AG04449 (cell line): ENCODE measurements around the gene LCP2.

ENCODE experiments used
- CTCF ChIA-PET: fragments of 350-600 bp; formaldehyde crosslinking; extraction: SDS; loops from one replicate; lab custom pipeline; 2021; ENCODE audit warnings: antibody characterized with exemption; lab: Yijun Ruan, JAX
- POLR2A ChIA-PET: fragments of 400-600, 350-600 bp; formaldehyde crosslinking; extraction: SDS; loops from one replicate; lab custom pipeline; 2020; ENCODE audit warnings: antibody characterized with exemption, inconsistent platforms; lab: Yijun Ruan, JAX
- DNase-seq: peaks from one replicate; pipeline ENCODE4 v3.0.0-alpha.2; 2010; ENCODE audit warnings: low read depth, low spot score
- H3K4me3 ChIP-seq: 2 replicates; pipeline ENCODE4 v1.5.1; 2011; ENCODE audit warnings: low read depth, mild to moderate bottlenecking, control low read depth, low read length
- TF ChIP-seq, protein P1 (sequence below): IDR thresholded peaks from one replicate; pipeline ENCODE4 v1.5.1; 2011; ENCODE audit warnings: mild to moderate bottlenecking, moderate library complexity, low read length, control low read depth, inconsistent platforms; ENCODE audit not compliant: insufficient read depth; ENCODE audit errors: missing control alignments

Gene LCP2

DNA sequence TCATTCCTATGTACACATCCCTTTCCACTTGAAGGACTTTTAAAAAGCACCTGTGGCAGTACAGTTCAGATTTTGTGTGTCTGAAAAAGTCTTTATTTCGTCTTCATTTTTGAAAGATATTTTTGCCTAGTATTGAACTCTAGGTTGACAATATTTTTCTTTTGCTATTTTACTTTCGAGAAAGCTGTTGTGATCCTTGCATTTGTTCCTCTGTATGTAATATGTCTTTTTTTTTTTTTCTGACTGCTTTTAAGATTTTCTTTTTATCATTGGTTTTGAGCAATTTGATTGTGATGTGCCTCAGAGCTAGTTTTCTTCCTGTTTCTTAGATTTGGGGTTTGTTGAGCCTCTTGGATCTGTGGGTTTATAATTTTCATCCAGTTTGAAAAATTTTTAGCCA, 13.3 kb downstream of the LCP2 start:
- H3K4me3 ChIP-seq, result no peak overlapping the region
- CTCF ChIA-PET, result interaction anchor here (0.8 kb wide), 1 partner anchor 17 kb away, joined by 3 read pairs; no protein-coding TSS in a partner anchor
- DNase-seq, result no peak
- TF ChIP-seq, protein P1, sequence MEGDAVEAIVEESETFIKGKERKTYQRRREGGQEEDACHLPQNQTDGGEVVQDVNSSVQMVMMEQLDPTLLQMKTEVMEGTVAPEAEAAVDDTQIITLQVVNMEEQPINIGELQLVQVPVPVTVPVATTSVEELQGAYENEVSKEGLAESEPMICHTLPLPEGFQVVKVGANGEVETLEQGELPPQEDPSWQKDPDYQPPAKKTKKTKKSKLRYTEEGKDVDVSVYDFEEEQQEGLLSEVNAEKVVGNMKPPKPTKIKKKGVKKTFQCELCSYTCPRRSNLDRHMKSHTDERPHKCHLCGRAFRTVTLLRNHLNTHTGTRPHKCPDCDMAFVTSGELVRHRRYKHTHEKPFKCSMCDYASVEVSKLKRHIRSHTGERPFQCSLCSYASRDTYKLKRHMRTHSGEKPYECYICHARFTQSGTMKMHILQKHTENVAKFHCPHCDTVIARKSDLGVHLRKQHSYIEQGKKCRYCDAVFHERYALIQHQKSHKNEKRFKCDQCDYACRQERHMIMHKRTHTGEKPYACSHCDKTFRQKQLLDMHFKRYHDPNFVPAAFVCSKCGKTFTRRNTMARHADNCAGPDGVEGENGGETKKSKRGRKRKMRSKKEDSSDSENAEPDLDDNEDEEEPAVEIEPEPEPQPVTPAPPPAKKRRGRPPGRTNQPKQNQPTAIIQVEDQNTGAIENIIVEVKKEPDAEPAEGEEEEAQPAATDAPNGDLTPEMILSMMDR, result no peak
- POLR2A ChIA-PET, result no interaction called here

DNA sequence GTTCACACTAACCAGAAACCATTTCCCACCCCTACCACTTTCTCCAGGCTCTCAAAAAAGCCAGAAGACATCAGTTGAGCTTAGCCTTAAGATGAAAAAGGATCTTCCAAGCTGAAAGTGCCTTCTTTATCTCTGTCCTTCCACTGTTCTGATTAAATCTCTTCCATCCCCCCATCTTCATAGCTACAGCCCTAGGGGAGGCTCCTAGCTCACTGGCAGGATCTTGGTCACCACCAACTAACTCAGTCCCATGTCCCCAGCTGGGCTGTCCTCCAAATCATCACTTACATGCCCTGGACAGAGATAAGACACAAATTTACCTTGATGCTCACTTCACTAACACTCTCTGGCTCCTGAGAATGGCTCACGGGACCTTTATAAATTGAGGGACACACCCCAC, 14.3 kb downstream of the LCP2 start:
- ChIA-PET POLR2A (no interaction called here), CTCF (interaction anchor here (0.8 to 1.4 kb wide), 2 partner anchors 12 to 16 kb away, joined by 3 to 4 read pairs; no protein-coding TSS in a partner anchor)
- DNase-seq, result no peak
- H3K4me3 ChIP-seq, result no peak overlapping the region
- TF ChIP-seq, protein P1, result no peak

DNA sequence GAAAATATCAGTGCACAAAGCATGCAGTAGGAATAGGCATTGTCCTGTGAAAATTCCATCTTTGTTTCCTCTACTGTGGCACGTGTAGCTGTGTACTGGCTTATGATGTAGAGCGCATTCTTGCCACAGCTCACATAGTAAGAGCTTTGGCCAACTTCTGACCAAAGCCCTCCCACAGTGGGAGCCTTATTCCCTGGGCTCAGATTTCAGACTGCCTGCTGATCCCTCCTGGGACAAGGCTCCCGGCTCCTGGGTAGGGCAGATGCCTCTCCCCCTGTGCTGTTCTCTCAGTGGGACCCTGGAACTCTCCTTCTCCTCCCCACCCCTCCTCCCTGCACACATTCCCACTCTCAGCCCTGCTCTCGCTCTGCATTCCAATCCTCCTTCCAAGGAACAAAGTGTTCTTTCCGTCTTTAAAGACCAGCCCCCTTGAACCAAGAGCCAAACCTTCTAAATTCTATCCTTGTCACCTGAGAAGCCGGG, 17.5 kb downstream of the LCP2 start:
- CTCF ChIA-PET, result interaction anchor here (2.1 kb wide), 1 partner anchor 12 kb away, joined by 11 read pairs; no protein-coding TSS in a partner anchor

DNA sequence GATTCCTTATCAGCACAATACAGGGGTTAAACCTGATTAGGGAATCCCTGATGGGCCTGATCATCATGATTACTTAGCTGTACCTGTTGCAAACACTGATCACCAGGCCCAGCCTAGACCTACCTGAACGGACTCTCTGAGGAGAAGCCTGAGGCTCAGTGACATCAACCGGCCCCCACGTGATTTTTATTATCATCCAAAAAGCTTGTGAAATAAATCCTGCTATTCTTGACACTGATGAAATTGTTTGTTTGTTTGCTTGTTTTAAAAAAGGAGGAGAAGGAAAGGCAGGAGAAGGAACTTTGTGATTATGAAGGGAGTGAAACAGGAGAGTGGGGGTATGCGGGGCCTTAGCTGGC, 18.1 kb downstream of the LCP2 start:
- POLR2A ChIA-PET, result no interaction called here
- CTCF ChIA-PET, result interaction anchor here (2.1 kb wide), 1 partner anchor 12 kb away, joined by 11 read pairs; no protein-coding TSS in a partner anchor
- H3K4me3 ChIP-seq, result no peak overlapping the region
- no peak for DNase-seq
- TF ChIP-seq, protein P1, result no peak

More for the DNA sequence above, 17.5 kb downstream of the LCP2 start:
- TF ChIP-seq, protein P1, result no peak
- no peak overlapping the region for H3K4me3 ChIP-seq
- DNase-seq, result no peak
- POLR2A ChIA-PET, result no interaction called here

DNA sequence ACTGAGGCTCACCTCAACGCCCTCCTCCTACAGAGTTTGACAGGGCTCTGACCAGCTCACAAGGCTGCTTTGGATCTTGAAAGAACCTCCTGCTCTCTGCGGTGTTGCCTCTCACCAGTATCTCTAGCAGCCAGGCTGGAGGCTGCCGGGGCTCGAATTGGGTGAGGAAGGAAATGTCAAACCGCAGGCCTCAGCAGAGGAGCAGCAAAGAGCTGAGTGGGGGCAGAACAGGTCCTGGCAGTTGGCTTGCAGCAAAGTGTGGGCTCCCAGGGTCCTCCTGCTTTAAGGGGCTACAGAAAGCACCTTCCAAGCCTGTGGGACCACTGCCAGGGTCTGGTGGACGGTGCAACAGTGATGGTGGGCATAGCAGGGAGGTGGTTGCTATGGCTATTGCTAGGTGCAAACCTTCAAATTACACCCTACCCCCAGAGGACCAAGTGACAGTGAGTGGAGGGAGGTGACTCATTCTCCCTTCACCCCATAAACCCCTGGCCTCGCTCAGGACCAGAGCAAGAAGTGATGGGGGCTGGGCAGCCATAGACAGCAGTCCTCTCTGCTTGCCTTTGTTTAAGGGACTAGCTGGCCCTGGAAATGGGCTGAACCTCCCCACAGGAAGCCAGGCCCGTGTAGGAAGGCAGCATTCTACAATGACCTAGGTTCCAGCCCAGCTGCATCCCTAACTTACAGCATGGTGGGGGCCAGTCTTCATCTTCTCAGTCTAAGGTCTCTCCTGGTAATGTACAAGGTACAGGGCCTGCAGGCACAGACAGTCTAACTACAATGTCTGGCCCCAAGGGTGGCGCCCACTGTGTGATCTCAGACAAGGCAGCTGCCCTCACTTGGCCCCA, 18.7 kb downstream of the LCP2 start:
- DNase-seq, result no peak
- H3K4me3 ChIP-seq, result no peak overlapping the region
- ChIA-PET POLR2A (no interaction called here), CTCF (interaction anchor here (2.1 kb wide), 1 partner anchor 11 kb away, joined by 11 read pairs; no protein-coding TSS in a partner anchor)
- TF ChIP-seq, protein P1, result no peak

DNA sequence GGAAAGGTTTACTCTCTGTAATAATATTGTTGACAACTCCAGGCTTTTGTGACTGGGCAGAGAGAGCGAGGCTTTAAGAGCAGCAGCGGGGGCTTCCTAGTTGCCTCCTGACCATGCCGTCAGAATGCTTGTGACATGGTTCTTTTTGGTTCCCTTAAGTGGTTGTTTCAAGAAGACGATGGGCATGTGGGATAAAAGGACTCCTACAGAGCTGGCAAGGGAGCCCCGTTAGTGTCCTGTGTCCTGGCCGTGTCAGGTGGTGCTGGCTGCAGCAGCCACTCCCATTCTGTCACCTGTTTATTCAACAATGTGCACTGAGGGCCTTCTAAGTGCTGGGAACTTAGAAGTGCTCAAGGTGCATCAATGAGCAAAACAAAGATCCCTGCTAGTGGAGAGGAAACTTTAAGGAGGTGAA, 19.7 kb downstream of the LCP2 start:
- TF ChIP-seq, protein P1, result no peak
- POLR2A ChIA-PET, result no interaction called here
- H3K4me3 ChIP-seq, result no peak overlapping the region
- CTCF ChIA-PET, result interaction anchor here (2.1 kb wide), 1 partner anchor 10 kb away, joined by 11 read pairs; no protein-coding TSS in a partner anchor
- DNase-seq, result no peak
